ENCODE measurements around the gene AZU1. TPM values are rescaled to one million over a fixed set of nuclear protein-coding genes. Genes with fewer than 3 reads are reported as not detected.

The AZU1 gene
- total RNA-seq, 1 experiment from 2014 or later: 1.6 TPM

- H3K27me3 ChIP-seq (ENCODE audit: insufficient read depth, low read length): no peaks in the 10 kb centered on the region
- no peak overlapping the region for H2BK120ac ChIP-seq (ENCODE audit: low read depth, low read length, poor library complexity, severe bottlenecking)
- no peaks in the 10 kb centered on the region for H3K79me2 ChIP-seq (ENCODE audit: insufficient read depth, low read length)
- H2AK5ac ChIP-seq (ENCODE audit: insufficient read length, low read length): no peak overlapping the region
- Mint-ChIP-seq H3K9me3 (no peaks in the 10 kb centered on the region; a peak in 1 of 5 replicates), H3K27ac (no peak overlapping the region), H3K4me3 (no peak overlapping the region), H3K4me1 (peaks cover 0 to 4% of the 10 kb centered on the region in 2 experiments; a peak in 2 of 4 replicates), H3K27me3 (ENCODE audit: low read depth) (peaks cover 22% of the 10 kb centered on the region), H3K36me3 (ENCODE audit: insufficient read depth in 1 of 3, low read depth in 3 of 3) (no peaks in the 10 kb centered on the region)
- no peaks in the 10 kb centered on the region for H3K9me3 ChIP-seq (ENCODE audit: control insufficient read depth, low read depth, low read length)
- H4K91ac ChIP-seq (ENCODE audit: insufficient read length, low read depth, low read length): no peak overlapping the region
- no peaks in the 10 kb centered on the region for H3K79me1 ChIP-seq (ENCODE audit: insufficient read depth, low read depth, low read length, poor library complexity, severe bottlenecking)
- no peak overlapping the region for H2BK12ac ChIP-seq (ENCODE audit: insufficient read length, low read depth, low read length)
- H4K20me1 ChIP-seq (ENCODE audit: control insufficient read depth, insufficient read depth, insufficient read length): no peaks in the 10 kb centered on the region
- H3K56ac ChIP-seq (ENCODE audit: insufficient read length, low read depth, low read length): no peak overlapping the region
- H2BK5ac ChIP-seq (ENCODE audit: insufficient read length, low read length): no peak overlapping the region
- WGBS (ENCODE audit: extremely low coverage, insufficient read length, low lambda C conversion rate): no CpG with 5 or more reads among the region's 13 CpGs
- no peak overlapping the region for H3K18ac ChIP-seq (ENCODE audit: insufficient read length, low read depth, low read length)
- H3K23me2 ChIP-seq (ENCODE audit: insufficient read length, low read depth, low read length, poor library complexity, severe bottlenecking): no peaks in the 10 kb centered on the region
- no peak overlapping the region for H2AFZ ChIP-seq (ENCODE audit: low read length)
- H4K5ac ChIP-seq (ENCODE audit: insufficient read length, low read depth, low read length): no peak overlapping the region
- TF ChIP-seq CTCF (conservative IDR thresholded peaks at IDR 0.05): no peak
- H3K4me2 ChIP-seq (ENCODE audit: insufficient read depth, insufficient read length, low read length): no peak overlapping the region
- H3K23ac ChIP-seq (ENCODE audit: insufficient read length, low read depth, low read length): no peak overlapping the region
- no peak overlapping the region for H3K27ac ChIP-seq (ENCODE audit: insufficient read length, low read depth, low read length)
- no peaks in the 10 kb centered on the region for H3K4me1 ChIP-seq (ENCODE audit: insufficient read depth, low read length)
- H3K4ac ChIP-seq (ENCODE audit: low read depth, low read length): no peak overlapping the region
- H3K14ac ChIP-seq (ENCODE audit: insufficient read depth, low read length): no peak overlapping the region
- H2BK20ac ChIP-seq (ENCODE audit: low read depth, low read length, poor library complexity, severe bottlenecking): no peak overlapping the region
- no peak overlapping the region for H2BK15ac ChIP-seq (ENCODE audit: low read depth, low read length)
- no peak for DNase-seq
- no peak overlapping the region for H3K9ac ChIP-seq (ENCODE audit: extremely low read depth, insufficient read length, low read length)
- H3T11ph ChIP-seq (ENCODE audit: low read length): no peak overlapping the region
- no peak overlapping the region for H4K8ac ChIP-seq (replicated peaks; ENCODE audit: insufficient read length, low read depth, low read length)
These were observed 23.3 kb downstream of the AZU1 start for GRCh38 chr19:850979-851335.
